Kidney tubule cell (primary cell): ENCODE measurements around the gene PRSS33.
A peak's percentile ranks its signal among the peaks of the same experiment; 100 is the strongest.

Source experiments
- DNase-seq: peaks from one replicate; pipeline ENCODE4 v3.0.0-alpha.2; 2018; ENCODE audit warnings: low spot score

Gene PRSS33

GRCh38 chr16:2787406-2787805 is at the start of gene PRSS33:
Gene PRSS33 (minus strand): TSS chr16:2787560. CDS start chr16:2786547, 1,013 bp downstream.
- no peak for DNase-seq

DNA sequence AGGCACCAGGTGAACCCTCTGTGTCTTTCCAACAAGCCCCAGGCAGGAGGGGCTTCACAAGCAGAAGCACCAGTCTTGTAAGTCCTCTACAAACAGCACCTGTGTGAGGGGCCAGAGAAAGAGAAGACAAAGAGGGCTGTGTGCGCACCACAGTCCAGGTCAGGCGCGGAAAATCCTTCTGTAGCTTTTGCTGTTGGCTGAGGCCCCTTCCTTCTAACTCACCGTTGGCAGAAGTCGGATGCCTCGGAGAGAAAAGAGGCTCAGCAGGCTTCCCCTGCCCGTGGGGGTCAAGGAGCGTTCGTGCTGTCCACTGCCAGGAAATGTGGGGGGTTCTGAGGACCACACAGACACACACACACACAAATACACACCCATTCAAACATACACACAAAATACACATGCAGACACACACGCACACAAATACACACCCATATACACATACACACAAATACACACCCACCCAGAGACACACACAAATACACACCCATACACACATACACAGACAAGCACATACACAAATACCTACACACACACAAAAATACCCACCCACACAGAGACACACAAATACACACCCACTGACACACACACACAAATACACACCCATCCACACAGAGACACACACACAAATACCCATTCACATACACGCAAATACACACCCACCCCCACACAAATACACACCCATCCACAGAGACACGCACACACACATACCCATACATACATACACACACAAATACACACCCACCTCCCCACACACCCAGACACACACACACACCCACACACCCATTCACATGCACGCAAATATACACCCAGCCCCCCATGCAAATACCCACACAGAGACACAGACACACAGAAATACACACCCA is 49.5 kb upstream of the PRSS33 start:
- no peak for DNase-seq

DNA sequence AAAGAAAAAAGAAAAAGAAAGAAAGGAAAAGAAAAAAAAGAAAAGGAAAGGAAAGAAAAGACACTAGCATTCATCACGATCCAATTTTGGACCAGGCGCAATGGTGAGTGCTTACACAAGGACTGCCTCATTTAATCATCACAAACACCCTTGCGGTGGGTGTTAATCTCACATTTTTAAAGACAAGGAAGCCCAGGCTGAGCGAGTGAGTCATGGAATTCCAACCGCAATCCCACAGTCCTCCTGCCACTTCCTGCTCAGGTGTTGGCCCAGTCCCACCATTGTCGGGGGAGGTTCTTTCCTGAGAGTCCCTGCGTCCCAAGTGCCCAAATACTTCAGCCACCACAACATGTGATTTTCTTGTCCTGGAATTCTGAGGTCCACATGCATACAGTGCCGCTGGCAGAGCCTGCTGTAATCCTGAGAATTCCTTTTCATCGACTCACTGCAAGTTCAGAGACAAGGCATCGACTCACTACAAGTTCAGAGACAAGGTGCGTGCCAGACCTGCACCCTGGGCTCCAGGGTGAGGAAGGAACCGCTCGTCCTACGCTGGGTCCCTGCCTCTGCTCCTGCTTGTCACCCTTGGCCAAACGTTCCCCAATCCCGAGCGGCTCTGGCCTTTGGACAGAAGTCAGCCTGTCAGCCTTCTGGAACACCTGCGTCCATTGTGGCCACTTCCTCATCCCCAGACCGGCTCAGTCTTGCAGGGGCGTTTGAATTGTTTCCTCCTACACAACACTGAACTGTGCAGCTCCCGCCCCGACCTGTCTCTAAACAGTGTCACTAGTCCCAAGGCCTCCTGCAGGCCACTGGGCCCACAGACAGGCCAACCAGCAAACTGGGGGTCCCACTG is 48.5 kb upstream of the PRSS33 start:
- peak; percentile 100 for DNase-seq

- no peak for DNase-seq
Measured at GRCh38 chr16:2834968-2835367, 47.6 kb upstream of the PRSS33 start.

GRCh38 chr16:2833776-2834175 is 46.4 kb upstream of the PRSS33 start:
- DNase-seq, result no peak

DNA sequence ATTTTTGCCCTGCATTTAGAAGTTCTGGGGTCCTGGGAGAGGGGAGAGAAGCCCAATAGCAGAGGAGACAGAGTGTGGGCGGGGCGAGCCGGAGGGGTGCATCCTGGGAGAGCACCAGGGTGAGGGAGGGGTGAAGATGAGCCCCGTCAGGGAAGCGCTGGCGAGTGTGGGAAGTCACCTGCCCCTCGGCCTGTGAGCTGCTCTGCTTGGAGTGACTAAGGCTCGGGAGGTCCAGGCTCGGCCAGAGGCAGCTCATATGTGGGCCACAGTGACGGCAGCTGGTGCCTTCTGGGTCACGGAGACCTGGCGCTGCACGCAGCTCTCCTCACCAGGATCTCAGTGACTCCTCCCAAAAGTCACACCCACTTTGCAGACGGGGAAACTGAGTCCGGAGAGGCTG is 43.8 kb upstream of the PRSS33 start:
- DNase-seq, result no peak

- DNase-seq, result no peak
Measured at GRCh38 chr16:2830355-2830695, 43.0 kb upstream of the PRSS33 start.

DNA sequence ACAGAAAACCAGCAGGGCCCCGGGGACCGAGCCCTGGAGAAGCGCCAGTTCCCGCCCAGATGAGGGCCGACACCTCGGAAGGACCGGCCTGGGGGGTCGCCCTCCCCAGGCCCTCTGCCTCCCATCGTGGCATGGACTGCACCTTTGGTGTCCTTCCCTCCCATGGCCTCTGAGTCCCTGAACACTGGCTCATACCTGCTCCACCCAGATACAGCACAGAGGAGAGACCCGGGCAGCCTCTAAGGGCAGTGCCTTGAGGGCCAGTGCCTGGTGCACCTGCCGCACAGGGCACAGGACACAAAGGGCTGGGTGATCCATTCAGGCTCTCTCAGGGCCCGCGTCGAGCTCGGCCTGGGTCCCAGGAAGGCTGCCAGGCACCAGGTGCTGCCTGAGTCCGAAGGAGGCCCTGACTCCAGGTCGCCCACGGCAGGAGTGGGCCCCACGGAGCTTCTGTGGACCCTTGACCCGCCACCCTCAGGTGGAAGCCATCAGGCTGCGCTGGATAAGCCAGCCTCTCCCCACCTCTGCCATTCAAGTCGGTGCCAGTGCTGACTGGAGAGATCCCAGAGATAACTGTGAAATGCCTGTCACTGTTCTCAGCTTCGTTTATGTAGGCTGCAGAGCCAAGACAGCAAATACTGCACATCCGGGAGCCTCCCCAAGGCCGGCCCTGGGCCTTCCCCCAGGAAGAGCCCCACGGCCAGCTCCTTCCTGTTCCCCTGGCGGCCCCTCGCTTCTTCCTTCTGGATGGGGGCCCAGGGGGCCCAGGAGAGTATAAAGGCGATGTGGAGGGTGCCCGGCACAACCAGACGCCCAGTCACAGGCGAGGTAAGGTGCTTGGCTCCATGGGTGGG is 42.4 kb upstream of the PRSS33 start, which contains the start of gene ZG16B:
Gene ZG16B (plus strand): TSS at position 803 of the 854 bp plus-strand sequence. CDS start 139 bp downstream, outside the sequence.
- DNase-seq, result no peak

GRCh38 chr16:2828876-2829430 is 41.6 kb upstream of the PRSS33 start:
- no peak for DNase-seq

GRCh38 chr16:2828521-2828840 is 41.1 kb upstream of the PRSS33 start:
- DNase-seq, result no peak

DNA sequence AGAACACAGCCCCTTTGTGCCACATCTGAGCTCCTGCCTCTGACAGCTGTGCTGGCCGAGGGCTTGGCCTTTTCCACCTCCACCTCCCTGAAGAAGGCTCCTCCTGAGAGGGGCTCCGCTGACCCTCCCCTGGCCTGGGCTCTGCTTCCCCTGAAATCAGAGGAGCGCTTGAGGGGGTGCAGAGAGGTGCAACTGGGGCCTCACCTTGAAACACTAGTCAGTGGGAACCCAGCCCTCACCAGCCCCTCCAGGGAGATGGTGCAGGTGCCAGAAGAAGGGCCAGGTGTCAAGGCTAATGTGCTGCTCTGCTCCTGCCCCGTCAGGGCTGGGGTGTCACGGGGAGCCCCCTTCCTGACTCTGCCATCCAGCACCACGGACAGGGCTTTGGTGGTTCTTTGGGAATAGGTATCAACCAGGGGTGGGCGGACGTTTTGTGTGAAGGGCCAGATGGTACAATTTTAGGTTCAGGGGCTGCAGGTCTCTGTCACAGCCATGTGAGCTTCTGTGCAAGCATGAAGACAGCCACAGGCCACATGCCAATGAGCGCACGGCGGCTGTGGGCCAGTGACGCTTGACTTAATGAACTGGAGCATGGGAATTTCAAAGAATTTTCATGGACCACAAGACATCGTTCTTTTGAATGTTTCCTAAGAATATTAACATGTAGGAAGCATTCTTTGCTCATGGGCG is 40.6 kb upstream of the PRSS33 start:
- DNase-seq, result no peak

GRCh38 chr16:2827374-2827791 is 40.0 kb upstream of the PRSS33 start:
- no peak for DNase-seq

DNA sequence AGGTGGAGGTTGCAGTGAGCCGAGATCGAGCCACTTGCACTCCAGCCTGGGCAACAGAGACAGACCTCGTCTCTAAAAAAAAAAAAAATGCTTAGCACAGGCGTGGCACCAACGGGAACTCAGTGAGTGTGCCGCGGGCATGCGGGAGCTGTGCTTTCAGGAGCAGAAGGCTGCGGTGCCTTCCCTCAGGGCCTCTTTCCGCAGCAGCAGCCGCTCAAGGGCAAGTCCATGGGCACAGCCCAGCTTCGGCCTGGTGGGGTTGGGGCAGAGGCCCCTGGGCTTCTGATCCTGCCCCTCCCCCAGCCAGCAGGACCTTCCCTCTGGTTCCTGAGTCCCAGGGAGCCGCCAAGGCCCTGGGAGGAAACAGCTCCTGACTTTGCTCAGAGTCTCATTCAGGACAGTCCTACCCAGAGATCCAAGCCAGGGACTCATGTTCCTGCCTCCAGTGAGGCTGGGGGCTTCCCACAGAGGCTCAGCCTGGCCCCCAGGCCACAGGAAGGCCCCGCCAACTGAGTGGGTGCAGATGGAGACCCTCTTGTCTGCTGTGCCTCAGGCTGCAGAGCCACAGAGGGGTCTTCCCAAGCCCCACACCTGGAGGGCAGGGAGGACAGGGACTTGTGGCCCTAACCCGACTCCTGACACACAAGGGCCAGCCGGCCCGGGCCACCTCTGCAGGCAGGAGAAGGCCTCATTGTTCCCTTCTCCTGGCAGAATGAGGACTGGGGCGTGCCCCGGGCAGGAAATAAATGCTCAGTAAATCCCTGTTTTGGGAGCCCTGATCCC is 39.4 kb upstream of the PRSS33 start:
- DNase-seq, result no peak

- DNase-seq, result no peak
Measured at GRCh38 chr16:2825906-2826305, 38.5 kb upstream of the PRSS33 start.

- DNase-seq, result no peak
Measured at GRCh38 chr16:2825049-2825742, 37.8 kb upstream of the PRSS33 start.

- no peak for DNase-seq
Measured at GRCh38 chr16:2824626-2825025, 37.3 kb upstream of the PRSS33 start.

DNA sequence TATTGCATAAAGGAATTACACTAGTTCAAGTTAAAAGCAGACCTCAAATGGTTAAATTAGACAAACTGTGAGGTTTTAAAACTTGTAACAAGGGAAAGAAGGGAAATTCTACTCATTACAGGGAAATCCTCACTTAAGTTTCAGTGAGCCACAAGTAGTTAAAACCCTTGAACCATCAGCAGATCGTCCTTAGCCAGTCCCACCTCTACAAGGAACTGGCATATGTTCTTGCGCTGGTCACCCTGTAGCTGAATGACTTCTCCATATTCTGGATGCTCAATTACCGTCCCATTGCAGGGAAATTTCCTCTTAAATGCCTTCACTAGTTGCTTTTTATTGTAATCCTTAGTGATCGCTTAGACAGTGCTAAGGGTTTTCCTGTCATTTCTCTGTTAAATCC is 35.1 kb upstream of the PRSS33 start:
- no peak for DNase-seq

DNA sequence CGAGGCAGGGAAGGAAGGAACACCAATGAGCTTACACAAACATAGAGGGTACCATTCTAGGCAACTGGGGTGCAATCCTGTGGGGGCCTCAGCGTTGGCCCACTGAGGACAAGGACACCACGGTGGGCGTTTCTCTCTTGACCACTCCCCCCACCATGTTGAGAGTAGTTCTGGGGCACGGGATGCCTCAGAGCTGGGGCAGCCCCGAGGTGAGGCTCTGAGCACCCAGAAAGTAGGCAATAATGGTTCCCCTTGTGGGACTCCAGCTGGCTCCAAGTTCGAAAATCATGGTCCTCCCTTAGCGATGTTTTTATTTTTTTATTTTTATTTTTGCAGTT is 34.8 kb upstream of the PRSS33 start:
- no peak for DNase-seq

- no peak for DNase-seq
Measured at GRCh38 chr16:2821487-2822157, 34.3 kb upstream of the PRSS33 start.
